GM21737 (cell line): ENCODE measurements around the gene TJAP1.
"Not testable (repeated sequence)": the region's sequence is repeated elsewhere in the genome, so short reads cannot be mapped to it uniquely, and the experiment has no call there.

Source experiments
- ATAC-seq: cut with Tn5 transposase; IDR thresholded peaks from one replicate; pipeline ENCODE4 v1.9.1; 2021; ENCODE audit warnings: mild to moderate bottlenecking, moderate library complexity; ENCODE audit not compliant: unreplicated experiment

Gene TJAP1

DNA sequence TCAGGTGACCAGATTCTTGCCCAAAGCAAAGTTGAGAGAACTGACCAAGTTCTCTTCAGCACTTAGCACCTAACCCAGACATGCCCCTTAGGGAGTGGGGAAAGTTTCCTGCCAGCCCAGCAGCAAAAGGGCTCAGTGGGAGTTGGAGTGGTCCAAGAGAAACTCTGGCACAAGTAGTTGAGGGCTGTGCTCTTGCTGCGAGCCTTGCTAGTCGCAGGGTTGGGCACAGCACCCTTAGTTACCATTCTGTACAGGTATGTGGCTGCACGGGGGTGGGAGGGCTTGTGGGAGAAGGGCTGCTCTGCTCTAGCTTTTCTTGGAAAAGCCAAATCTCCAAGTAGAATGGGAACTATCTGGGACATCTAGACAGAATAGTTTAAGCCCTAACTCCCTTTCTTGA, 45.9 kb downstream of the TJAP1 start:
- no peak for ATAC-seq

DNA sequence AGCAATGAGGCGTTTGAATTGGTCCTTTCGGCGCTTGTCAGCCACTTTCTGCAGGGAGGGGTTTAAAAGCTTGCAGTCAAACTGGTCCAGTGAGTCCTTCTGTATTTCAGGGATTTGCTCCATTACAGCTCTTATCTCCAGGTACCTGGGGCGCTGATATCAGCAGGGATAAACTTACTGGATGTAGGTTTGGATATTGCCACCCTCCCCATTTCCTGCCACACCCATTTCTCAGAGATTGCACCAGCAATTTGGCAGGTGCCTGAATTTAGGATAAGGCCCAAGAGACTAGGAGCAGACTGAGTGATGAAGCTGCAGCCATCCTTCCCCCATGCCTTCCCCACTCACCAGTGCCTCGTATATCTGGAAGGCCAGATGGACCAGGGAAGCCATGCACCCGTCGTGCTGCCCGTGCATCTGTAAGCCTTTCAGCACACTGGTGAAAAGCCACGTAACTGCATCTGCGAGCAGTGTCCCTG, 47.2 kb downstream of the TJAP1 start:
- ATAC-seq = no peak

- no peak for ATAC-seq
Measured at GRCh38 chr6:43532201-43532600, 54.8 kb downstream of the TJAP1 start.

- not testable (repeated sequence) for ATAC-seq
Measured at GRCh38 chr6:43538986-43539385, 61.6 kb downstream of the TJAP1 start.

DNA sequence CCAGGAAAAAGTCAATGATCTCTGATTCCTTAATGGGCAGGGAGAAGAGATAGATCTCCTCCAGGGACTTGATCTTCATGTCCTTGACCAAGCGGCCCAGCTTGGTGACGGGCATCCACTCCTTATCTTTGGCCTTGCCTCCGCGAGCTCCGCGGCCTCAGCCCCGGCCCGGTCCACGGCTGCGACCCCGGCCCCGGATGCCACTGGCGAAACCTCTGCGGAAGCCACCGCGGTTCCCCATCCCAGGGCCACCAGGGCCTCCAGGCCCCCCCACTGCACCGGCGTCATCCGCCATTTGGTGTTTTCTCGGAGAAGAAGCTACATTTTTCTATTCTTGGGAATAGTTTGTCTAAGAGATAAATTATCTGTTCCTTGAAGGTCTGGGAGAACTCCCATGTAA, 62.0 kb downstream of the TJAP1 start:
- not testable (repeated sequence) for ATAC-seq

DNA sequence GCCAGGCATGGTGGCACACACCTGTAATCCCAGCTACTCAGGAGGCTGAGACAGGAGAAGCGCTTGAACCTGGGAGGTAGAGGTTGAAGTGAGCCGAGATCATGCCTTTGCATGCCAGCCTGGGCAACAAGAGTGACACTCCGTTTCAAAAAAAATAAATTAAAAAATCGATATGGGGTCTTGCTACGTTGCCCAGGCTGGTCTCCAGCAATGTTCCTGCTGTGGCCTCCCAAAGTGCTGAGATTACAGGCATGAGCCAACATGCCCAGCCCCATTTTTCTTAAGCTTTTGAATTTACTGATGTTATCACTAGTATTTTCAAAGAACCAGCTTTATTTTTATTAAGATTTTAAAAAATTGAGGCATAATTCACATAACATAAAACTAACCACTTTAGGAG, 63.1 kb downstream of the TJAP1 start:
- no peak for ATAC-seq

GRCh38 chr6:43541774-43542471, 64.6 kb downstream of the TJAP1 start:
- no peak for ATAC-seq

DNA sequence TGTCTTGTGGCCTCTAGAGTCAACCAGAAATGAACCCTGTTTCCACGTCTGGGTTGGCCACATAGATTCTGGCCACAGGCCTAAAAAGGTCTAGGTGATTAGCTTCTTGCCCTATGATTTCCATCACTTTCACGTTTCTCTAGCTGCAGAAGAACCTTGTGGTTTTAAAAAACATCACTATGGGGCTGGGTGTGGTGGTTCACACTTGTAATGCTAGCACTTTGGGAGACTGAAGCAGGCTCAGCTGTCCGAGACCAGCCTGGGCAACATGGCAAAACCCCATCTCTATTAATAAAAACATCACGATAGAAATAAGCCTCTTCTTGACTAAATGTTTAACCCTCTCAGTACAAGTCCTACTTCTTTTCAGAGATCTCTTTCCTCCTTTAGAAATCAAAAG, 67.1 kb downstream of the TJAP1 start:
- ATAC-seq = no peak

DNA sequence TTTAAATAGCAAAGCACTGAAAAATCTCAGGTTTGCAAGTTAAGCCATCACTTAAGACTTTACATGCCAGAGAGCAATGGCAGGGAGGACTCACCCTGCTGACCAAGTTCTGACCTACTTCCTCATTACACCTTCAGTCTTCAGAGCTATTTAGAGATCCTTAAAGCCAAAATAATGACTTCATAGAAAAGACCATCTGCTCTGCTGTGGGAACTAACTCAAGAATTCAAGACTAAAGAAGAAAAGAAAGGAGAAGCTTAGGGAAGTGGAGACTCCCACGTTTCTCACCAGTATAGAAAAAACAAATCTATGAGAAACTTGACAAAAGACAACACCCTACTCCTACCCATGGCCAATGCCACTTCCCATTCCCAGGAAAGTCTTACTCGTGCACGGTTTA, 69.9 kb downstream of the TJAP1 start:
- ATAC-seq = no peak
